Measurements from ENCODE around the gene PLPPR1.

- TF ChIP-seq CTCF (IDR thresholded peaks at IDR 0.05; ENCODE audit: insufficient read depth, low read length, poor library complexity, severe bottlenecking): no peak
- no peak for TF ChIP-seq EZH2phosphoT487 (conservative IDR thresholded peaks at IDR 0.05; ENCODE audit: low read length)
Observed at GRCh38 chr9:101026824-101027223, 1.7 kb upstream of the PLPPR1 start.

All from SU-DHL-6 (cell line).